Osteocyte (in vitro differentiated cells): ENCODE results near the gene GIPC1. TPM values are rescaled to one million over a fixed set of nuclear protein-coding genes. Genes with fewer than 3 reads are reported as not detected.

ENCODE experiments used
- DNase-seq: peaks from one replicate; pipeline ENCODE4 v3.0.0; 2021; ENCODE audit warnings: mixed read lengths; ENCODE audit not compliant: unreplicated experiment; ENCODE audit errors: extremely low spot score
- H3K27ac Mint-ChIP-seq: one replicate; pipeline ENCODE4 v1.8.0; 2021; ENCODE audit warnings: mild to moderate bottlenecking, mixed read lengths; ENCODE audit not compliant: unreplicated experiment
- H3K27me3 Mint-ChIP-seq: one replicate; pipeline ENCODE4 v1.8.0; 2021; ENCODE audit warnings: mixed read lengths; ENCODE audit not compliant: unreplicated experiment
- H3K36me3 Mint-ChIP-seq: one replicate; pipeline ENCODE4 v1.8.0; 2021; ENCODE audit warnings: mixed read lengths; ENCODE audit not compliant: unreplicated experiment
- H3K4me1 Mint-ChIP-seq: one replicate; pipeline ENCODE4 v1.8.0; 2021; ENCODE audit warnings: mixed read lengths; ENCODE audit not compliant: unreplicated experiment
- H3K4me3 Mint-ChIP-seq: one replicate; pipeline ENCODE4 v1.8.0; 2021; ENCODE audit warnings: mild to moderate bottlenecking, moderate library complexity, mixed read lengths; ENCODE audit not compliant: unreplicated experiment
- H3K9me3 Mint-ChIP-seq: one replicate; pipeline ENCODE4 v1.8.0; 2021; ENCODE audit warnings: mixed read lengths; ENCODE audit not compliant: unreplicated experiment
- CTCF ChIP-seq: fragments of 200-600 bp; sonication (generic); IDR thresholded peaks from 2 replicates; pipeline ENCODE4 v1.5.0; 2021; ENCODE audit warnings: antibody characterized with exemption, mild to moderate bottlenecking, moderate library complexity
- total RNA-seq: library from RNA; stranded (reverse); gene quantifications from 2 replicates; pipeline ENCODE4 v1.2.1, GENCODE V29; 2021

Gene GIPC1
- total RNA-seq, 1 donor from 2014 or later: 89.0 TPM

GRCh38 chr19:14475251-14476073, 20.5 kb downstream of the GIPC1 start, which contains the start of gene PTGER1:
Gene PTGER1, minus strand, starts transcription at chr19:14475354. Its CDS starts 1,034 bp downstream, at chr19:14474320.
- peaks cover 39% of the 10 kb centered on the region for H3K4me1 Mint-ChIP-seq
- peaks cover 11% of the 10 kb centered on the region for H3K36me3 Mint-ChIP-seq
- peak within 1 kb of the TSS; percentile 87 for H3K27ac Mint-ChIP-seq
- peak; percentile 43 for TF ChIP-seq CTCF
- no peak for DNase-seq
- H3K9me3 Mint-ChIP-seq: no peaks in the 10 kb centered on the region
- H3K4me3 Mint-ChIP-seq: no peak within 1 kb of the TSS
- H3K27me3 Mint-ChIP-seq: no peaks in the 10 kb centered on the region

DNA sequence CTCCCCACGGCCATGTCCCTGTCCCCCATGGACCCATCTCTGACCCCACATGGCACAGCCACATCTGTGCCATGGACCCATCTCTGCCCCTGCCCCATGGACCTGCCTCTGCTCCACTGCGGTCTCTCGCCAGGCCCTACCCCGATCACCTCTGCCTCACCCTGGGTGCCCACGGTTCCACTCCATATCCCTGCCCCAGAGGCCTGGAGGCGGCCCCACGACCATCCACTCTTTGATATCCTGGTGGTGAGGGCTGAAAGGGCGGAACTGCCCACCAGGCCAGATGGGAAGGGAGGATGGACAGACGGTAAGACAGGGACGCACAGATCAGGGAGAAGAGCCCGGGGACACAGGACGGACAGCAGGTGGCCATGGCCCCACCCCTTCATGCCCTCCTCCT, 21.1 kb downstream of the GIPC1 start:
- H3K36me3 Mint-ChIP-seq: peaks cover 11% of the 10 kb centered on the region
- no peak overlapping the region for H3K4me3 Mint-ChIP-seq
- TF ChIP-seq CTCF: no peak
- H3K27me3 Mint-ChIP-seq: no peaks in the 10 kb centered on the region
- H3K9me3 Mint-ChIP-seq: no peaks in the 10 kb centered on the region
- H3K4me1 Mint-ChIP-seq: peaks cover 39% of the 10 kb centered on the region
- H3K27ac Mint-ChIP-seq: peak overlapping the region; percentile 73
- no peak for DNase-seq

DNA sequence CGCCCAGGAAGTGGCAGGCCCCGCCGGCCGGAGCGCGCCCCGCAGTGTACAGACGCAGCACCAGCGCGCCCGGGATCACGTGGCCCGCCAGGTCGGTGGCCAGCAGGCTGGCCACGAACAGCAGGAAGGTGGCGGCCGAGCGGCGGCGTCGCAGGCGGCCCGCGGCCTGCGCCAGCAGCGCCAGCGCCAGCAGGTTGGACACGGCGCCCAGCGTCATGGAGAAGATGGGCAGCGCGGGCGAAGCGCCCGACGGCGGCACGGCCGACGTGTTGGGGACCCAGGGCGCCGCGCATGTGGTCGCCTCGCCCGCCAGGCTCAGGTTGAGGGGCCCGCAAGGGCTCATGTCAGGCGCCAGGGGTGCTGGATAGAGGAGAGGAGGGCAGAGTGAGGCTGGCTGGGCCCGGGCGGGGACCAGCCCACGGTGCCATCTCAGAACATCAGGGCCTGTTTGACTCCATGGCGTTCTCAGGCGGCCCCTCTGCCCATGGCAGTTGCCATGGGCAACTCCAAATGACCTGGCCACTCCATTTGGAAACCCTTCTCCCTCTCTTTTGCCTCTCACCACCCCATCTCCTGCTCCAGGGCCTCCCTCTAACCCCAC, 21.8 kb downstream of the GIPC1 start:
- no peak overlapping the region for H3K4me3 Mint-ChIP-seq

GRCh38 chr19:14473073-14473977, 22.6 kb downstream of the GIPC1 start:
- H3K4me1 Mint-ChIP-seq: peaks cover 39% of the 10 kb centered on the region
- H3K27ac Mint-ChIP-seq: no peak overlapping the region
- no peak for TF ChIP-seq CTCF
- no peak for DNase-seq
- H3K36me3 Mint-ChIP-seq: peaks cover 10% of the 10 kb centered on the region
- H3K4me3 Mint-ChIP-seq: no peak overlapping the region
- H3K27me3 Mint-ChIP-seq: no peaks in the 10 kb centered on the region
- H3K9me3 Mint-ChIP-seq: no peaks in the 10 kb centered on the region

More for the DNA sequence above, 21.8 kb downstream of the GIPC1 start:
- Mint-ChIP-seq H3K9me3 (no peaks in the 10 kb centered on the region), H3K27me3 (no peaks in the 10 kb centered on the region), H3K27ac (peak overlapping the region; percentile 73), H3K4me1 (peaks cover 39% of the 10 kb centered on the region), H3K36me3 (peaks cover 13% of the 10 kb centered on the region)
- no peak for DNase-seq
- TF ChIP-seq CTCF: no peak
